ENCODE results near the gene PHF21B. TPM values are rescaled to one million over a fixed set of nuclear protein-coding genes. Genes with fewer than 3 reads are reported as not detected.
A peak's percentile ranks its signal among the peaks of the same experiment; 100 is the strongest.

PHF21B gene
- total RNA-seq, 1 donor from 2014 or later = 0.67 TPM

DNA sequence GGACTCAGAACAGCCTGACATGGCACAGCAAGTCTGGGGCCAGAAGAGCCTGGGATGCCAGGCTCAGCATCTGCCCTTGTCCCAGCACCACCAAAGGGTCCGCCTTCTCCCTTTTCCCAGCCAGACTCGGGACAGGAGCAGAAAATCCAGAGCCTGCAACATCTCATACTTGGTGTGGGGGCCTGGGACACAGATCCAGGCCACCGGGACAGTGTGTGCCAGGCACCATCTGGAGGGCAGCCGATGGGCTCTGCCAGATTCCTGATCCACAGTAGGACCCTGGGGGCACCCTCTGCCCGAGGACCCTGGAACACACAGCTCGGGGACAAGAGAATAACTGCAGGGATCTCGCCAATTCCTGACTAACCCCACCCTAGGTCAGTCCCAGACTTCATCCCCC is 67.7 kb downstream of the PHF21B start:
- no peak for DNase-seq (ENCODE audit: low spot score)
- intact Hi-C loops (cut with DNase I) = no loop called here

DNA sequence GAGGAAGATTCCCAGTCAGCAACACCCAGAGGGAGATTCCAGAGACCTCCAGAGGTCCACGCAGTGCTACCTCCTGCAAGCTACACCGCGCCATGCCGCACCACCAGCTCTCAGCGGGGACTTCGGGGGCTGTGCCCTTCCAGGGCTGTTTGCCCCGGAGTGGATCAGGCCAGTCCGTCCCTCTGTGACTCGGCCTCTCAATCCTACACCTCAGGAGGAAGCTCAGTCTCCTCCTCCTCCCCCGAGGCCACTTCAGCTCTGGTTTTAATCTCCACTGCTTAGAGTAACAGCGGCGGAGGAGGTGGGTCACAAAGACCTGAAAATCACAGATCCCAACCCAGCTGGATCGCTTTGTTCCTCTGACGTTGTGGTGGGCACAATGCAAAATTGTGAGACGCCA is 68.6 kb downstream of the PHF21B start:
- intact Hi-C loops (cut with DNase I) = no loop called here
- no peak for DNase-seq (ENCODE audit: low spot score)

DNA sequence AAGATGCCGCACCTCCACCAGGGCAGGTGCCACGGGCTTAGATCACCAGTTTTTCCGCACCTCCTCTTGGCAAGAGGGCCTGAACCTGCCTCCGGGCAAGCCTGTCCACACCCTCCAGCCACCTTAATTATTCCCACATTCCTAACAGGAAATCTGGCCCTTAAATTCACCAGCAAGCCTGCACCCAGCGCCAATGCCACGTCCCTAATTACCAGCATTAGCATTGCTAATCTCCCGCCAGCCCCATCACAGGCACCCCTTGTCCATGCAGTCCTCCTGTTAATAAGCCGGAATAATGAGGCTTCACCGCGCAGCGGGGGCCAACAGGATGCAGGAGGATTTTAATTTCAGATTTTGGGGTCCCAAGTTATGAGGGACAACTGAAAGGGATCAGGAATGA is 69.7 kb downstream of the PHF21B start:
- no peak for DNase-seq (ENCODE audit: low spot score)
- intact Hi-C loops (cut with DNase I) = no loop called here

DNA sequence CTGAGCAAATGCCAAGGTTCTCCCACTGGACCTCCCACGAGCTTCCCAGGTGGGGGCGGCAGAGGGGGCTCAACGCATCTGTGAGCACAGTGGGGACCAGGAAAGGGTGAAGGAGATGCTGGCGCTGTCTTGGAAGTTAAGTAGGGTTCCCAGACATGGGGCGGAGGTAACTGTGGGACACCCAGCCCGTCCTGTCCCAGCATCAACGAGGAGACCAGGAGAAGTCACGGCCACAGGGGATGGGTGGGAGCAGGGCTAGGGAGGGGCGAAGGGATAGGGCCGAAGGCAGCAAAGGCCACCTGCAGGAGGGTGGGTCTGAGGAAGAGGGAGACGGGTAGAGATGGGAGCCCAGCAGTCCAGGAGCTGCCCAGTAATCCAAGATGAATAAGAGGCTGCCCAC is 70.4 kb downstream of the PHF21B start:
- intact Hi-C loops (cut with DNase I) = no loop called here
- no peak for DNase-seq (ENCODE audit: low spot score)

DNA sequence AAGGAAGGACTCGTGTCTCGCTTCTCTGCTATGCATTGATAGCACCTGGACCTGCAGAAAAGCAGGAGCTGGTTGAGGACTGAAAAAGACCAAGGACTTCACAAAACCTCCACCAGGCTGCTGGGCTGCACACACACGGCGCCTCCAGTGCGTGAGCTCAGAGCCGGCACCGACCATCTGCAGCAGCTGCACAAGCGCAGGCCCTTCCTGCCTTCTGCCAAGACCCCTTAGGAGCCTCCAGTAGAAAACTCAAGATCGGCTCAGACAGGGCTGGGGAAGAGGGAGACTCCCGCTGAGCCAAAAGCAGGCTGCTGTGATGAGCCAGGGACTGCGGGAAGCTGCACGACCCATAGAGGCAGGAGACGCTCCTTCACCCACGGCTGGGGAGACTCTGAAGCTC is 70.9 kb downstream of the PHF21B start:
- intact Hi-C loops (cut with DNase I) = no loop called here
- DNase-seq (ENCODE audit: low spot score) = no peak

DNA sequence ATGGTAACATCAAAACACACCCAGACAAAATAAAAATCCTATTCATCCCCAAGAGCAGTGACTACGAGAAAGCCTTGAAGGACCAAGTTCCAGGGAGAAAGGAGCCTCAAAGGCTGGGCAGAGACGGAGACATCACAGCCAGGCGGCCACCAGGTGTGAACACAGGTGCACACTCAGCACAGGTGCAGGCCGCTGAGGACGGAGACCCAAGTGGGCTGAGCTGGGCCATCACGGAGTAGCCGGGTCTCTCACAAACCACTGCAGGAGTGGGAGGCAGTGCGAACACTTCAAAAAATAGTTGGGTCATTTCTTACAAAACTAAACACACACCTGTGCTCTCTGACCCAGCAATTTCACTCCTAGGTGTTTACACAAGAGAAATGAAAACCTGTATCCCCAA is 72.6 kb downstream of the PHF21B start:
- intact Hi-C loops (cut with DNase I) = no loop called here
- no peak for DNase-seq (ENCODE audit: low spot score)

DNA sequence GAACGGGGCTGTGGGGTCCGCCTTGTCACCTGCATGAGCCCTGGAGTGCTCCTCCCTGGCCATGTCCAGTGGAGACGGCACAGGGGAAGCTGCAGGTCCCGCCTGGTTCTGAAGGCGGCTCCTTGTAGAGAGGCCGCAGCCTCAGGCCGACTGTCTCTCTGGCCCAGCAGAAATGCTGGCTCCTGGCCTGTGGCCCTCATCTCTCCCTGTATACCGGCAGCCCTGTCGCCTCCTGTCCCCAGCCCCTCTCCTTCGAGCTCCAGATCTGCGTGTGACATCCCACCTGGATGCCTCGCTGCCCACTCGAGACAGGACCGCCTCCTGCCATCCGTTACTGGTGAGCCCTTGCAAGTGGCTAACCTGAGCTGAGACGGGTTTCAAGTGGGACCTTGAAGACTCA is 73.6 kb downstream of the PHF21B start:
- intact Hi-C loops (cut with DNase I) = no loop called here
- no peak for DNase-seq (ENCODE audit: low spot score)

DNA sequence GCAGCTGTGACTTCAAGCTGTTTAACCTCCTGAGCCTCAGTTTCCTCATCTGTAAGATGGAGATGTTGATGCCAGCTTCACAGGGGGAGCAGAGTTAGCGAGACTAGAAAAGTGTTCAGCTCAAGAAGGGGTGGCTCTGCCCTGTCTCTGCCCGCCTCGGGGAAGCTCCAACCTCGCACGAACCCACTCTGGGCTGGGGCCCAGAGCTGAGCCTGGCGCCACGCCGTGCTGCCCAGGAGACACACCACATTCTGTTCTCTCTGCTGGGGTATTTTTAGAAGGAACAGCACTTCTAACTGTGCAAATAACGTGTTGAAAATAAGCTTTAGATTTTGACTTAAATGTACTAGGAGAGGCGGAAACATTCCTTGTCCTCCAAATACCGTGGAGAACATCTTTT is 74.1 kb downstream of the PHF21B start:
- DNase-seq (ENCODE audit: low spot score) = no peak
- intact Hi-C loops (cut with DNase I) = no loop called here

DNA sequence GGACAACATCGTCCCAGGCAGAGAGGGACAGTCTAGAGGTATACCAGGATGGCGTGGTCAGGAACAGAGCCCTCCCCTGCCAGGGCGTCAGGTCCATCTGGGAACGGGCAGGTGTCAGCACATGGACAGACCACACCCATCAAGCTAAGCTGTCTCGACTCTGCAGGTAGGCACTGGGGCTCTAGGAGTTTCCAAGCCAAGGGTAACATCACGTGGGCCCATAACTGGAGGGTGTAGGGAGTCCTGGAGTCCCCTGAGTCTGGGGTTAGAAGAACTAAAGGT is 75.4 kb downstream of the PHF21B start:
- intact Hi-C loops (cut with DNase I) = no loop called here
- no peak for DNase-seq (ENCODE audit: low spot score)

DNA sequence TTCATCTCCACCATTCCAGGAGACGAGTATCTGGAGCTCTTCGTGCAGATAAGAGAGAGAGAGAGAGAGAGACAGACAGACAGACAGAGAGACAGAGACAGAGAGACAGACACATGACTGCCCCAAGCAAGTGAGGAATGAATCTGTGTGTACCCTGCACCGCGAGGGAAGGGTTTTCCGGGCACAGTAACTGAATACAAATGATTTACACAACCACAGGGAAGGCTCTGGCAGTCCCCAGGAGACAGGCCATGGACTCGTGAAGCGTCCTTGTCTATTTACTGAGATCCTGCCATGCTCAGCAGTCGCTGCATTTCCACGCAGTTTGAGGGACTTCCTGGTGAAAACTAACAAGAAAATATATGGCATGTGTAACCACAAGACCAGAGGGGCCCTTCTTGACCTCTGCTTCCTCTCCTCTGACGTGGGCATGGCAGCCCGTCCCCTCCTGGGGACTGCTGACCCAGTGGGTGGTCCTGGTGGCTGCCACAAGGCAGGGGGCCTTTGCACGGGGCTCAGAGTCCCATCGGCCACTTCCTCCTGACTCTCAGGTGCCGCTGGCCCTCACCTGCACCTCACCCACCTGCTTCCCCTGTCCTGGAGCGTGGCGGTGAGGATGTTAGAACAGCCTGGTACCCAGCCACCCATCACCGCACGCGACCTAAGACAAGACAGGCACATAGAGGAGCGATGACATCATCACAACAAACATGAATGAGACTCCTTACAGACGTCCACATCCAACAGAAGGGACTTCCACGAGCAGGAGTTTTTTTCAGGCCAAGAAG is 75.9 kb downstream of the PHF21B start:
- intact Hi-C loops (cut with DNase I) = no loop called here
- no peak for DNase-seq (ENCODE audit: low spot score)

DNA sequence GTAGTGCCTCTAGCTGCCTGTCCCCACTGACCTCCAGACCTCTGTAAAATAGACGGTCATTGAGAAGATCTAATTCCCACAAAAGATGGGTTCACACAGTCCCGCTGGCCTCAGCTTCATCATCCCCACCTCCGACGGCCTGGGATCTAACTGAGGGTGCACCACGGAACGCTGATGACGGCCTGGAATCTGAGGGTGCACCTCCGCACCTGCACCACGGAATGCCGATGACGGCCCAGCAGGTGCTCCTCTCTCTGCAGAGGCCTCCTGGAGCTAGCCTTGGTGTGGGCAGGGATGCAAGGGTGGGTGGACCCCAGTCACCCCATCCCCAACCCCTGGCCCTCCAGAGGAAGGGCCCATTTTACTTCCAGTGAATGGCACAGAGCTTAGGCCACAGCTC is 77.3 kb downstream of the PHF21B start:
- intact Hi-C loops (cut with DNase I) = no loop called here
- no peak for DNase-seq (ENCODE audit: low spot score)

DNA sequence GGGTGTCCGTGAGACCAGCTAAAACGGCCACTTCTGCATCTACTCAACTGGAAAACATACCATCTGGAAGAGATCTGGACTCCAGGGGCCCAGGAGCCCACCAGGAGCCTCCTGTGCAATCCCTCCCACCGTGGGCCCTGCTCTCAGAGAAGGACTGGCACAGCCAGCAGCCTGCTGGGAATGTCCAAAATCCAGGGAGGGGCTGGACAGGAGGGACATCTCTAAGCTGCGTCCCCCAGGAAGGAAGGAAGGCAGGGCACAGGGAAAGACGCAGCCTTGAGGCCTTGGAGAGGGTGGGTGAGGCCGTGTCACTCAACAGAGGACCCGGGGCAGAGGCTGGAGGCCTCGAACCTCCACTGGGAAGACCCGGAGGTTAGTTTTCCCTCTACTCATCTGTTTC is 78.0 kb downstream of the PHF21B start:
- intact Hi-C loops (cut with DNase I) = no loop called here

DNA sequence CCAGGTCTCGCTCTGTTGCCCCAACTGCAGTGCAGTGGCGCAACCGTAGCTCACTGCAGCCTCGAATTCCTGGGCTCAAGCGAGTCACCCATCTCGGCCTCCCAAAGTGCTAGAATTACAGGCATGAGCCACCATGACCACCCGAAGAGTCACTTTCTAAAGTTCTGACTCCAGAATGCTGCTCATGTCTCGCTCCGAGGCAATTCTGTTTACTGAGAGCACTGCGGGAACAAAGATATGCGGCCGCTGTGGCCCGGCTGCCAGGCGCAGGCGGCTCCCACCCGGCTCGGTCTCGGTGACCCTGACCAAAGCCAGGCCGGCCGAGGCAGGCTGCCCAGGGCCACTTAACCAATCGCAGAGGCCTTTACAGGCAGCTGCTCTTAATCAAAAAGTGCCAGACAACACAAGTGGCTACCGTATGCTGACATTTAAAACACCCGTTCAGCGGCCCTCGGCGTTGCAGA is 78.7 kb downstream of the PHF21B start:
- DNase-seq (ENCODE audit: low spot score) = peak; percentile 82
- intact Hi-C loops (cut with DNase I) = no loop called here

More for the DNA sequence above, 78.0 kb downstream of the PHF21B start:
- no peak for DNase-seq (ENCODE audit: low spot score)

DNA sequence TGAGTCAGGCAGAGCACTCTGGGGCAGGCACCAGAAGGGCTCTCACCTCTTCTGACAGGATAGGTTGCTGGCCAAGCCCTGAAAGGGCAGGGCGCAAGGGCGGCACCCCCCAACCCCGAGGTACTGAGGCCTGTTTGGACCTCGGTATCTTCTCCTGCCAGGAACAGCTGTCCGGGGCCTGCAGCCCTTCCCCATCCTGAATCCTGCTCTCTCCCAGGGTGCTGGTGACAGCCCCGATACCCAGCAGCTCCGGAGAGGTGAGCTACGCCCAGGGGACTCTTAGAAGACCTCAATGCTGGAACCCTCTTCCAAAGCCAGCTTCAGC is 79.1 kb downstream of the PHF21B start:
- no peak for DNase-seq (ENCODE audit: low spot score)
- intact Hi-C loops (cut with DNase I) = no loop called here

DNA sequence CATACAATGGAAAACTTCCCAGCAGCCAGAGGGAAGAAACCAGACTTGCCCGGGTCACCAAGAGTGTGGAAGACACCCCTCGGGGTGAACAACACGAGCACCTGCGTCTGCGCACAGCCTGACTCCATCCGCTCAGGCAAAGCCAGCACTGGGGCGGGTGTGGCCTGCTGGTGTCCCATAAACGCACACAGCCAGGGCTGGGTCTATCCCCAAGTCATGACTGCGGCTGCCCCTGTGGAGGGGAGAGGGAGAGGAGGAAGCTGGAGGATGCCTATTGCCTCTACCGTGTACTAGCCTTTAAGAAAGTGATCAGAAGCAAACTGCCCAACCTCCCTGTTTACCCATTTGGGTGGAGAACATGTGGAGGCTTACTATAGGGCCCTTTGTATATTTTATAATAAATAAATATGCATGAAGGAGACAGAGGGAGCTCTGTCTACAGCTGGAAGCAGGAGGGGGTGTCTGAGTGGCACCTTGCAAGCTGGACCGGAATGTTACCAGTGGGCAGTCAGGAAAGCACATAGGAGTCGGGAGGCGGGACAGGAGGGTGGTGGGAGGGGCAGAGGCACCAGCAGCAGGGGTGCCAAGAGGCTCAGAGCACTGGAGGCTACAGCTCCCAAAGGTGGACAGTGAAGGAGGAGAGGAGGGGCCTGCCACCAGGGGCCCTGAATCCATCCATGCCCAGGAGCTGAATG is 79.6 kb downstream of the PHF21B start:
- no peak for DNase-seq (ENCODE audit: low spot score)
- intact Hi-C loops (cut with DNase I) = no loop called here

DNA sequence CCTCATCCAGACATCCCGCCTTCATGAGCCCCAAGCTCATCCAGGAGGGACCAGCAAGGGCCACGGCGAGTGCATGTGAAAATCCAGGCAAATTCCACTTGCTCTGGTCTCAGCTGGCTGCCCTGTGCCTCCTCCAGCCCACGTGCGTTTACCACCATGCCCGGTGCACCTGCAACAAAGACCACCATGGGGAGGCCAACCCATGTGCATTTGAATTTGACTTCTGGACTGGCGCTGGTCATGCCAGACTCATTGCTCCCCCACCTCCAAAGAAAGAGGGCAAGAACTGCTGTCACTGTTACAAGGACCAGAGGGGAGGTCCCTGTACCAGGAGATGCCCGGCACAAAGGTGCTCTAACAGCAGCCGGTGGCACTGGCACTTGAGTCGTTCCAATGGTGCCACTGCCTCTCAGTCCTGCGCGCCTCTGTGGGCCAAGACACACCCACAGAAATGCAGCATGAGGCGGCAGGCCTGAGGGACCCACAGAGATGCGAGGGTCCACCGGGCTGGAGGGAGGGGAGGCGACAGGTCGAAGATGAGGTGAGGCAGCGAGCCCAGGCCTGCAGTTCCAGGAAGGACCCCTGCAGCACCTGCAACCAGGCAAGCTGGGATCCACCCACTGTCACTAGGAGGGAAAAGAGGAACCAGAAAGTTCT is 80.3 kb downstream of the PHF21B start:
- intact Hi-C loops (cut with DNase I) = no loop called here
- no peak for DNase-seq (ENCODE audit: low spot score)

DNA sequence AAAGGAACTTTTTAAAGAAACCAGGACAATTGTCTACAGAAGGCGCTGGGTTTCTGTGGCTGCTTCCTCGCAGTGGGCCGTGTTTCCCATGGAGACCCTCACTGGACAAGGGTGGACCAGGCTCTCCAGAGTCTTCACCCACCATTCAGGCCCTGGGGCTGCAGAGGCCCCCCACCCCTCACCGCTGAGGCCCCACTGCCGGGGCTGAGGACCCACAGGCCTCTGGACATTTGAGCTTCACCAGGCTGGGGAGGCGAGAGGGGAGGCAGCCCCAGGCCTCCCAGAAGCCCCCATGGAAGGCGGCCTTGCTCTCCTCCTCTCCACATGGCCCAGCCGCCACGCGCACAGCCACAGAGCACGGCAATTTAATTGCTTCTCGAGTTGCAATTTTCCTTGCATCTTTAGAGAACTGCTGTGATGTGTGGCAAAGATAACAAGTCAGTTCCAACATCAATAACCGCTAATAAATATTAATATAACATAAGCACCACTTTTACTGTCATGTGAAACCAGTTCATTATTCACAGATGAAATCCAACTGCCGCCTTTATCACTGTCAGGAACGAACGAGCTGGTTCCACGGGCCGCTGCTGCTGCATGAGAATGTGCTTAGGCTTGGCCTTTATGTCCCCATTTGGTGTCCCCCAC is 81.0 kb downstream of the PHF21B start:
- intact Hi-C loops (cut with DNase I) = no loop called here
- no peak for DNase-seq (ENCODE audit: low spot score)

DNA sequence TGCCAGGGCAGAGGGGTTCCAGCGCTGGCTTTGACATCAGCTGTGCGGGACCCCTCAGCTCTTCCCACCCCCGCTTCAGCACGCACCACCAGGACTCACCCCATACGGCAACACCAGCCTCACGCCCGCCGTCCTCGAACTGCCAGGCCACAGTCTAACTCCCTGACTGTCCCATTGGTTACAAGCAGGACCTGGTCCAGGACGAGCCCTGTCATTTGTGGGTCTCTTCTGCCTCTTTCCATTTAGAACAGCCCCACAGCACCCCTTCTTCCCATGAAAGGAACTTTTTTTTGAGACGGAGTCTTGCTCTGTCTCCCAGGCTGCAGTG is 81.7 kb downstream of the PHF21B start:
- intact Hi-C loops (cut with DNase I) = no loop called here
- DNase-seq (ENCODE audit: low spot score) = no peak

DNA sequence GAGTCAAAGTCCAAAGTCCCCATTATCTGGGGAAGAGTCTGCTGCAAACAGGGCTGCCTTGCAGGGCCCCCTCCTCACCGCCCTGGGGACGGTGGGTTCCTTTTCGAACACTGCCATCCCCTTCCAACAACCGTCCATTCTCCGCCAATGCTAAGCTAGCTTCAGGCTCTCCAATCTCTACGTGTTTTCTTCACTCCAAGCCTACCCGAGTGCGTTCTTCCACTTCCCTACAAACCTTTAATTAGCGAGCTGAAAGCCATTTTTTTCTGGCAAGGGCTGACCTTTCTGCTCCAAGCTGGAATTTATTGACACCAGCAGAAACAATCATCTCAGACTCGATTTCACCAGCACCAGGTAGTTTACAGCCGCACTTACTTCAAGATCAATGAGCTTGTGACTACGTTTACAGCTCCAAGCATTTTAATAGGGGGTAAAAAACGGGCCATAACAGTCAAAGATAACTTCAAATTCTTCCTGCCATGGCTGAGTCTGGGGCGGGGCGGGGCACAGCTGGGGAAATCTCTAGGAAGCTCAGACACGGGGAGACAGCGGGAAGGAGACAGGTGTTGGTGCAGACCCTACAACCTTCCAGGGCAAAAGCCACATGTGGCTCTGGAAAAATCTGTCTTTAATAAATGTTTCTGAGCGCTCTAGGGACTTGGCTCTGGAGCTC is 82.2 kb downstream of the PHF21B start:
- intact Hi-C loops (cut with DNase I) = no loop called here
- DNase-seq (ENCODE audit: low spot score) = no peak

Measured in cardiac septum (tissue), 1 donor.